H1 (cell line): Measurements from ENCODE around the gene RCAN2. TPM values are rescaled to one million over a fixed set of nuclear protein-coding genes. Genes with fewer than 3 reads are reported as not detected.

Experiments used
- CTCF ChIA-PET: fragments of 300-600 bp; sonication (Branson Sonifier 250); formaldehyde crosslinking; loops from one replicate; lab custom pipeline; 2021; ENCODE audit not compliant: partially characterized antibody; lab: Charles Lee
- POLR2A ChIA-PET: fragments of 300-600 bp; sonication (Branson Sonifier 250); formaldehyde crosslinking; loops from one replicate; lab custom pipeline; 2021; ENCODE audit warnings: inconsistent platforms; ENCODE audit not compliant: partially characterized antibody; lab: Charles Lee
- DNase-seq, 2 experiments: peaks; one replicate each; pipeline versions ENCODE4 v3.0.0 to v3.0.0-alpha.2; 2010 to 2022; ENCODE audit warnings: low spot score in 2 of 2, low read depth in 1 of 2, mixed read lengths in 1 of 2
- FAIRE-seq: peaks from 2 replicates; lab custom pipeline; 2011; peaks lifted over from hg19 to GRCh38; lab: Jason Lieb, UNC
- H2AFZ ChIP-seq: 2 replicates; pipeline ENCODE4 v1.8.1; 2012; ENCODE audit warnings: low read length, inconsistent platforms
- H2AK5ac ChIP-seq: 2 replicates; pipeline ENCODE4 v1.6.1; 2013; ENCODE audit warnings: low read depth, low read length
- H2BK120ac ChIP-seq: replicated peaks from 2 replicates; pipeline ENCODE3; 2013; ENCODE audit warnings: low read depth, low read length, inconsistent platforms
- H2BK12ac ChIP-seq: 2 replicates; pipeline ENCODE4 v1.6.1; 2013; ENCODE audit warnings: low read depth, low read length
- H2BK15ac ChIP-seq: 2 replicates; pipeline ENCODE4 v1.6.1; 2013; ENCODE audit warnings: low read length
- H2BK20ac ChIP-seq: 2 replicates; pipeline ENCODE4 v1.6.1; 2013; ENCODE audit warnings: low read length
- H2BK5ac ChIP-seq: 2 replicates; pipeline ENCODE4 v1.6.1; 2013; ENCODE audit warnings: low read depth, low read length
- H3K14ac ChIP-seq: 2 replicates; pipeline ENCODE4 v1.6.1; 2013; ENCODE audit warnings: inconsistent platforms; ENCODE audit not compliant: insufficient read length
- H3K18ac ChIP-seq: 2 replicates; pipeline ENCODE4 v1.6.1; 2013; ENCODE audit warnings: low read length; ENCODE audit errors: extremely low read depth
- H3K23ac ChIP-seq: 2 replicates; pipeline ENCODE4 v1.6.1; 2013; ENCODE audit warnings: inconsistent platforms; ENCODE audit not compliant: insufficient read length
- H3K23me2 ChIP-seq: 2 replicates; pipeline ENCODE4 v1.6.1; 2013; ENCODE audit warnings: low read depth, low read length
- H3K27ac ChIP-seq: 2 replicates; pipeline ENCODE4 v1.6.1; 2011; ENCODE audit warnings: low read depth, low read length, inconsistent platforms
- H3K27me3 ChIP-seq, 4 experiments: replicated peaks in 1 of 4; 1 replicate in 1 of 4; 2 replicates in 3 of 4; pipeline versions ENCODE4 v1.6.1 to v1.8.1; 2011 to 2013; ENCODE audit warnings: low read length in 3 of 4, mild to moderate bottlenecking in 3 of 4, inconsistent platforms in 2 of 4, mixed read lengths in 2 of 4, moderate library complexity in 1 of 4; ENCODE audit not compliant: control insufficient read depth in 3 of 4, insufficient read depth in 3 of 4; ENCODE audit errors: extremely low read depth in 1 of 4
- H3K36me3 ChIP-seq, 4 experiments: 2 replicates each; pipeline versions ENCODE4 v1.6.1 to v1.8.1; 2011 to 2013; ENCODE audit warnings: mild to moderate bottlenecking in 4 of 4, low read length in 3 of 4, moderate library complexity in 2 of 4, control low read depth in 1 of 4, inconsistent platforms in 1 of 4; ENCODE audit not compliant: insufficient read depth in 4 of 4, control insufficient read depth in 2 of 4
- H3K4ac ChIP-seq: replicated peaks from 2 replicates; pipeline ENCODE3; 2013; ENCODE audit warnings: low read length, low read depth, mixed read lengths, inconsistent platforms; ENCODE audit not compliant: insufficient read length
- H3K4me1 ChIP-seq, 4 experiments: replicated peaks in 1 of 4; 1 replicate in 1 of 4; 2 replicates in 3 of 4; pipeline versions ENCODE4 v1.6.1 to v1.8.1; 2011 to 2013; ENCODE audit warnings: low read length in 3 of 4, inconsistent platforms in 2 of 4, mixed read lengths in 1 of 4; ENCODE audit not compliant: insufficient read depth in 4 of 4, control insufficient read depth in 3 of 4
- H3K4me2 ChIP-seq, 2 experiments: 2 replicates each; pipeline versions ENCODE4 v1.6.1 to v1.8.1; 2011 to 2013; ENCODE audit warnings: low read depth in 2 of 2, low read length in 2 of 2, control low read depth in 1 of 2, inconsistent platforms in 1 of 2, mild to moderate bottlenecking in 1 of 2; ENCODE audit not compliant: insufficient read depth in 1 of 2
- H3K4me3 ChIP-seq, 4 experiments: fragments of 200-600, 300-600 bp in 1 of 4; sonication (generic), shearing (Covaris generic), sonication (Bioruptor Twin) in 1 of 4; 2 replicates each; pipeline versions ENCODE4 v1.5.1 to v1.8.1; 2011 to 2016; ENCODE audit warnings: low read length in 4 of 4, low read depth in 3 of 4, control low read depth in 2 of 4, inconsistent platforms in 2 of 4, mild to moderate bottlenecking in 2 of 4, mixed read lengths in 1 of 4, moderate library complexity in 1 of 4; ENCODE audit not compliant: insufficient read depth in 2 of 4; ENCODE audit errors: extremely low read depth in 1 of 4
- H3K56ac ChIP-seq: replicated peaks from 2 replicates; pipeline ENCODE3; 2013; ENCODE audit warnings: low read depth, mild to moderate bottlenecking, mixed read lengths, low read length, inconsistent platforms; ENCODE audit not compliant: insufficient read length
- H3K79me1 ChIP-seq: 2 replicates; pipeline ENCODE4 v1.6.1; 2013; ENCODE audit warnings: low read depth, low read length, control low read depth
- H3K79me2 ChIP-seq, 2 experiments: 2 replicates each; pipeline versions ENCODE4 v1.6.1 to v1.8.1; 2012 to 2013; ENCODE audit warnings: low read length in 2 of 2, mild to moderate bottlenecking in 2 of 2, inconsistent platforms in 1 of 2; ENCODE audit not compliant: insufficient read depth in 2 of 2, control insufficient read depth in 1 of 2
- H3K9ac ChIP-seq, 4 experiments: replicated peaks in 1 of 4; 1 replicate in 1 of 4; 2 replicates in 3 of 4; pipeline versions ENCODE4 v1.6.1 to v1.8.1; 2011 to 2013; ENCODE audit warnings: low read depth in 3 of 4, low read length in 3 of 4, control low read depth in 2 of 4, mild to moderate bottlenecking in 2 of 4, moderate library complexity in 2 of 4, inconsistent platforms in 1 of 4; ENCODE audit errors: extremely low read depth in 1 of 4
- H3K9me3 ChIP-seq, 2 experiments: 2 replicates each; pipeline versions ENCODE4 v1.6.1 to v1.8.1; 2012 to 2013; ENCODE audit warnings: mild to moderate bottlenecking in 2 of 2, moderate library complexity in 2 of 2, control low read depth in 1 of 2, inconsistent platforms in 1 of 2, low read depth in 1 of 2, low read length in 1 of 2, mixed read lengths in 1 of 2; ENCODE audit not compliant: insufficient read depth in 2 of 2
- H4K20me1 ChIP-seq, 2 experiments: replicated peaks in 1 of 2; 2 replicates each; pipeline versions ENCODE3 to v1.8.1; 2011 to 2013; ENCODE audit warnings: inconsistent platforms in 2 of 2, low read length in 2 of 2, mild to moderate bottlenecking in 1 of 2; ENCODE audit not compliant: insufficient read depth in 2 of 2, control insufficient read depth in 1 of 2
- H4K5ac ChIP-seq: 2 replicates; pipeline ENCODE4 v1.6.1; 2013; ENCODE audit warnings: low read length, low read depth, mixed read lengths, inconsistent platforms; ENCODE audit not compliant: insufficient read length
- H4K8ac ChIP-seq: 2 replicates; pipeline ENCODE4 v1.8.0; 2013; ENCODE audit warnings: mild to moderate bottlenecking, moderate library complexity, low read length, inconsistent platforms; ENCODE audit not compliant: insufficient read depth; ENCODE audit errors: extremely low read depth
- H4K91ac ChIP-seq: replicated peaks from 2 replicates; pipeline ENCODE3; 2013; ENCODE audit warnings: low read length, mixed read lengths, inconsistent platforms; ENCODE audit not compliant: insufficient read length
- ASH2L ChIP-seq: fragments of 200-600, 300-600 bp; sonication (generic); IDR thresholded peaks from one replicate; pipeline ENCODE4 v1.7.1; 2017; ENCODE audit warnings: low read length
- BCL11A ChIP-seq, 2 experiments: IDR thresholded peaks; one replicate each; pipeline ENCODE4 v1.6.1; 2011; ENCODE audit warnings: low read depth in 2 of 2, low read length in 2 of 2, mild to moderate bottlenecking in 2 of 2
- E2F6 ChIP-seq: IDR thresholded peaks from 2 replicates; pipeline ENCODE4 v1.6.1; 2012; ENCODE audit warnings: inconsistent platforms
- KDM1A ChIP-seq: fragments of 200-600, 300-600 bp; sonication (generic); IDR thresholded peaks from 2 replicates; pipeline ENCODE4 v1.7.1; 2016; ENCODE audit warnings: mild to moderate bottlenecking, low read length, borderline replicate concordance
- NRF1 ChIP-seq: IDR thresholded peaks from 2 replicates; pipeline ENCODE4 v1.6.1; 2011; ENCODE audit warnings: mild to moderate bottlenecking, low read depth, low read length, improper control_type of control experiment
- PHF8 ChIP-seq: fragments of 200-600 bp; sonication (generic); conservative IDR thresholded peaks from 2 replicates; pipeline ENCODE4 v1.7.1; 2012; ENCODE audit warnings: low read depth, mild to moderate bottlenecking, inconsistent platforms, low read length, moderate library complexity
- POLR2AphosphoS5 ChIP-seq: IDR thresholded peaks from 2 replicates; pipeline ENCODE4 v1.6.1; 2011; ENCODE audit warnings: low read depth, low read length
- TCF12 ChIP-seq: IDR thresholded peaks from 2 replicates; pipeline ENCODE4 v1.6.1; 2011; ENCODE audit warnings: low read depth, mild to moderate bottlenecking, low read length
- polyA plus RNA-seq, 7 experiments: library from polyadenylated mRNA; depleted of rRNA in 3 of 7; stranded (reverse) in 5 of 7; unstranded in 2 of 7; fragments of >200 nt in 5 of 7; fragments of 200-250 nt in 2 of 7; gene quantifications; 1 replicate in 5 of 7; 2 replicates in 1 of 7; 4 replicates in 1 of 7; pipeline versions ENCODE4 v1.2.1 to v1.2.3, GENCODE V29; 2011 to 2013; ENCODE audit warnings: missing spikeins in 2 of 7, mixed read lengths in 2 of 7
- total RNA-seq: library from RNA; stranded (reverse); fragmentation: NEBNext Ultra II Directional; extraction: Animal tissue kit (Norgen Biotek cat#: 25700); gene quantifications from 2 replicates; pipeline ENCODE4 v1.2.1, GENCODE V29; 2021

Gene RCAN2
- total and polyA plus RNA-seq, 2 of the 8 experiments (the other 6 are each of a cell fraction or from before 2014, with no cell fraction given), result 5.0 to 8.5 TPM

- TF ChIP-seq ASH2L (no peak), E2F6 (no peak), POLR2AphosphoS5 (no peak), KDM1A (no peak), TCF12 (no peak), NRF1 (no peak), BCL11A (IDR thresholded peaks at IDR 0.05; ENCODE audit: low read depth in 2 of 2, low read length in 2 of 2) (no peak), PHF8 (no peak)
- ChIA-PET CTCF (interaction anchor here (1.2 to 1.5 kb wide), 4 partner anchors 12 to 208 kb away, joined by 3 to 9 read pairs (median 3); partner anchors contain the start of gene RCAN2), POLR2A (no interaction called here)
- no peaks in the 10 kb centered on the region for H3K79me2 ChIP-seq
- no peak overlapping the region for H2BK15ac ChIP-seq
- no peaks in the 10 kb centered on the region for H3K27me3 ChIP-seq
- H3K18ac ChIP-seq, result no peak overlapping the region
- H2BK5ac ChIP-seq, result no peak overlapping the region
- no peak for DNase-seq
- H2BK12ac ChIP-seq, result no peak overlapping the region
- no peaks in the 10 kb centered on the region for H3K9me3 ChIP-seq
- no peak overlapping the region for H3K56ac ChIP-seq
- H3K23ac ChIP-seq, result no peak overlapping the region
- no peaks in the 10 kb centered on the region for H3K79me1 ChIP-seq
- no peak overlapping the region for H4K8ac ChIP-seq
- FAIRE-seq, result no peak
- H3K4me1 ChIP-seq, result peaks cover 0 to 6% (median 0%) of the 10 kb centered on the region in 4 experiments; a peak in 1 of 7 replicates
- no peak overlapping the region for H4K91ac ChIP-seq
- no peak overlapping the region for H3K27ac ChIP-seq
- no peaks in the 10 kb centered on the region for H3K23me2 ChIP-seq
- H2BK20ac ChIP-seq, result no peak overlapping the region
- no peak overlapping the region for H3K9ac ChIP-seq
- no peak overlapping the region for H2AFZ ChIP-seq
- no peak overlapping the region for H4K5ac ChIP-seq
- no peak overlapping the region for H2AK5ac ChIP-seq
- H3K36me3 ChIP-seq, result no peaks in the 10 kb centered on the region
- H3K4me2 ChIP-seq, result no peak overlapping the region
- no peak overlapping the region for H2BK120ac ChIP-seq
- no peak overlapping the region for H3K4ac ChIP-seq
- no peak overlapping the region for H3K14ac ChIP-seq
- no peak overlapping the region for H3K4me3 ChIP-seq
- no peaks in the 10 kb centered on the region for H4K20me1 ChIP-seq
Measured at GRCh38 chr6:46525583-46525982, 34.3 kb upstream of the RCAN2 start.
